Ishikawa (cell line): ENCODE results near the gene SOX1.

Experiments used
- CREB1 ChIP-seq: IDR thresholded peaks from 2 replicates; pipeline ENCODE4 v1.6.1; 2012; ENCODE audit warnings: low read depth
- EP300 ChIP-seq: IDR thresholded peaks from 2 replicates; pipeline ENCODE4 v1.6.1; 2012; ENCODE audit warnings: borderline replicate concordance
- FOXM1 ChIP-seq: IDR thresholded peaks from 2 replicates; pipeline ENCODE4 v1.6.1; 2012; ENCODE audit warnings: low read depth, borderline replicate concordance
- TAF1 ChIP-seq: IDR thresholded peaks from 2 replicates; pipeline ENCODE4 v1.6.1; 2012; ENCODE audit warnings: low read depth, mild to moderate bottlenecking
- YY1 ChIP-seq: IDR thresholded peaks from 2 replicates; pipeline ENCODE4 v1.6.1; 2012; ENCODE audit warnings: low read depth
- TF ChIP-seq, protein P1 (sequence below): IDR thresholded peaks from 2 replicates; pipeline ENCODE4 v1.6.1; 2012

DNA sequence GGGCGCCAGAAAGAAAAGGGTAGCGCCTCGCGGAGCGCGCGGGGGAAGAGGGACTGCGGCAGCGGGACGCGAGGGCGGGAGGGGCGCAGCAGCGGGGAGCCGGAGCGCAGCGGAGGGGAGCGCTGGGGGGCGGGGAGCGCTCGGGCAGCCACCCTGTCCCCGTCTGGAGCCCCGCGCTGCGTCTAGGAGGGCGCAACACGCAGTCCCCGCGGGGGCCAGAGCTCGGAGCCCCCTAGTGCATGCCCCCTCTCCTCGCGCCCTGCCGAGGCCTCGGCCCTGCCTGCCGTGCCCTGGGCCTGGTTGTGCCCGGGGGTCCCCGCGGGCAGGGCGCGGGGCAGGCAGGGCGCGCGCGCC lies 37.9 kb downstream of the SOX1 start:
- TF ChIP-seq TAF1: no peak
- no peak for TF ChIP-seq YY1
- no peak for TF ChIP-seq FOXM1
- TF ChIP-seq, protein P1, sequence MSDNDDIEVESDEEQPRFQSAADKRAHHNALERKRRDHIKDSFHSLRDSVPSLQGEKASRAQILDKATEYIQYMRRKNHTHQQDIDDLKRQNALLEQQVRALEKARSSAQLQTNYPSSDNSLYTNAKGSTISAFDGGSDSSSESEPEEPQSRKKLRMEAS: no peak
- no peak for TF ChIP-seq EP300
- TF ChIP-seq CREB1: no peak
